ENCODE data around the gene TRABD2B.

GRCh38 chr1:47980501-47980900, 16.7 kb downstream of the TRABD2B start:
- TF ChIP-seq CTCF (IDR thresholded peaks at IDR 0.05; ENCODE audit: extremely low read depth in 1 of 2, insufficient read depth in 1 of 2, low read depth in 1 of 2, low read length in 2 of 2), result no peak
- no peak for TF ChIP-seq MAX (IDR thresholded peaks at IDR 0.05; ENCODE audit: insufficient read depth, insufficient read length)
- no peak for TF ChIP-seq MYC (IDR thresholded peaks at IDR 0.05; ENCODE audit: low read depth, low read length)
- TF ChIP-seq EZH2 (IDR thresholded peaks at IDR 0.05; ENCODE audit: borderline replicate concordance, low read depth, low read length, severe bottlenecking), result no peak
- TF ChIP-seq POLR2A (IDR thresholded peaks at IDR 0.05; ENCODE audit: low read depth, low read length), result no peak
- no peak for TF ChIP-seq POLR2AphosphoS5 (IDR thresholded peaks at IDR 0.05; ENCODE audit: insufficient read depth, low read depth, low read length)
